ENCODE data around the gene RBM38.
A peak's percentile ranks its signal among the peaks of the same experiment; 100 is the strongest.
"Not testable (repeated sequence)": the region's sequence is repeated elsewhere in the genome, so short reads cannot be mapped to it uniquely, and the experiment has no call there.

RBM38 gene

DNA sequence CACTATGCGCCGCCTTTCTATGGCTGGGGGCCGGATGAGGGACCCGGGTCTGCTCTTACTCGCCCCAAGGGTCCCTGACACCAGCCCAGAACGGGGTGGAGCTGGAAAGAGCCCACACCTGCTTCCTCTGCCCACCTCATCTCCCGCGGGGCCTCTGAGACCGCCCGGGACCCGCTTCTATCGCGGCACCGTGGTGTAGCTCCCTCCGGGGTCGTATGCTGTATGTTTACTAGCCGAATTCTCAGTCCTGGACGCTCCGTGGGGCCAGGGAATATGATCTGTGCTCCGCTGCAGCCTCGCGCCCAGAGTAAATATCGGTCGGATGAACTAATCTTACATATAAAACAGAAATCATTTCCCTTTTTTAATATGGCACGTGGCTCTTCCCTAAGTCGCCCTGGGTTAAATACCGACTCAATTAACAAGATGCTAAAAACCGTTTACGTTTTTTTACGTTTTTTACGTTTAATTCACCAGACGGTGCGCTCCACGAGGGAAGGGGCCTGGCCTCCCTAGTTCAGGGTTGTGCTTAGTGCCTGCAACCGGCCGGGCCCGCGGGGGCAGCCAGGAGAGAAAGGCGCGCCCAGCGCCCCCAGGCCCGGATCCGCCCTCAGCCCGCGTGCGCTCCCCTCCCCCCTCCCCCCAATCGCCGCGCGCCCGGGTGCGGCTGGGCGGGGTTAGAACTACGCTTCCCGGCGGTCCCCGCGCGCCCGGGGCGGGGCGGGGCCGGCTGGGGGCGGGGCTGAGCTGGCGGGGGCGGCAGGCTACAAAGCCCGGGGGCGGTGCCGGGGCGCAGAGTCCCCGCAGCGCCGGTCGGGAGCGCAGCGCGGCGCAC is at the start of gene RBM38:
Gene RBM38 (plus strand): TSS at position 793 of the 835 bp plus-strand sequence. CDS start 186 bp downstream, outside the sequence.
- peak; percentile 68 for FAIRE-seq
- peak; percentile 99 for DNase-seq (ENCODE audit: low spot score)

DNA sequence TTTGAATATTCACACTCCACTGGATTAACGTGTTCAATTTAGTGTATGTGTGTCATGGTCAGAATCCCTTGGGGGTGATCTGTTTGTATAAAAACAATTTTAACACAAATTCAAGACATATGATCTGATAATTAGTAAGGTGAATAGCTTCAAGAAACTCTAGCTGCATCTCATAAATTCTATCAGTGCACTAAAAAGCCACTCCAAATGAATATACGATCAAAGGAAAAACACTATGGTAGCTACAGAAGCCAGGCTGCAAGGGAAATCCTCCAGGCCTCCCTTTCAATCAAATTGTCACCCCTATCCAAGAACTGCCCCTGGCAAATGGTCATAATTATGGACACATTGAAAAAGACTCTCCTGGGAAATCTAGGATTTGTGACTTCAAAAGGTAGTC is 49.5 kb upstream of the RBM38 start:
- DNase-seq (ENCODE audit: low spot score), result no peak
- FAIRE-seq, result no peak

DNA sequence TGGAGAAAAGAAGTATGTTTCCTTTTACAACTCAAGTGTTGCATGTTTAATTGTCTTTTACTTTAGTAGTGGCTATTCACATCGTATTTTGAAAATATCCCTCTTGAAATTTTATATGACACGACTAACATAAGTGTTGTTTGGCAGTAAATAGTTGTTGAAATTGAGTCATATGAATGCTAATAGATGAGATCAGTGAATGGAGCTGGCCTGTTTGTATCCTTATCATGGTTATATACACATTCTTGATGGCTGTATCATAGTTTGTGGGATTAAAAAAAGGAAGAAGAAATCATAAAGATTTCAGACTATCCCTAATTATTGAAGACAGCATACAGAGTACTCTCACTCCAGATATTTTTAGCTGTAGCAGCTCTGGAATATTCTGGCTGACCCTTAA is 48.4 kb upstream of the RBM38 start:
- DNase-seq (ENCODE audit: low spot score), result no peak
- peak; percentile 61 for FAIRE-seq

DNA sequence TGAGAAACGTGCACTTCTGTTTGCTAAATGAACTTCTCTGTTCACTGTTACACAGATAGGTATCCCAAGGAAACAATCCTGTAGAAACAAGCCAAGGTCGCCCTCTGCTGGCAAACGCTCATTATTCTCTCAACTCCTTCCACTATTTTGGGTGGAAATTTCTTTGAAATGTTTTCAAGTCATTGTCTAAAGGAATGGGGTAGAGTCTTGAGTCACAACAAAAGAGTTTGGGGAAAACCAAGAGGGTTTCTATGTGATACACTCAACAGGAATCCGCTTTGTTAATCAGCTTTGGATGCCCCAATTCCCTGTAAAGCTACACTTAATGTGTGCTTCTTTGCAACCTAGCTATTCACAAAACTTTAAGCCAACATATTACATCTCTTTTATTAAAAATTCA is 44.7 kb upstream of the RBM38 start:
- FAIRE-seq (no peak), DNase-seq (ENCODE audit: low spot score) (peak; percentile 73)

DNA sequence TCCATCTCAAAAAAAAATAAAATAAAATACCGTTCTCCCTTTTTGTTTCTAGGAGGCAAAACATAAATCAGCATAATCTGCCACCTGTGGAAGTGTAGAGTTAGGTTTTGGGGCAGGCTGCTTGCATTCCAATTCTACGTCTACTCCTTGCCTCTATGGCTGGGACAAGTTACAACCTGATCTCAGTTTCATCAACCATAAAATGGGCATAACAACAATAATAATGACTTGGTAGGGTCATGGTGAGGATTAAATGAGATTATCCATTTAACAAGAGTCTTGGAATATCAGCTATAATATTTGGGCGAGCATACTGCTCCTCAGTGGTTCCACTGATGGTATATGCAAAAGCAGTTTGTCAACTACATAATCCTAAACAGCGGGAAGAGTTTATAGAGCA is 43.8 kb upstream of the RBM38 start:
- FAIRE-seq, result no peak

DNA sequence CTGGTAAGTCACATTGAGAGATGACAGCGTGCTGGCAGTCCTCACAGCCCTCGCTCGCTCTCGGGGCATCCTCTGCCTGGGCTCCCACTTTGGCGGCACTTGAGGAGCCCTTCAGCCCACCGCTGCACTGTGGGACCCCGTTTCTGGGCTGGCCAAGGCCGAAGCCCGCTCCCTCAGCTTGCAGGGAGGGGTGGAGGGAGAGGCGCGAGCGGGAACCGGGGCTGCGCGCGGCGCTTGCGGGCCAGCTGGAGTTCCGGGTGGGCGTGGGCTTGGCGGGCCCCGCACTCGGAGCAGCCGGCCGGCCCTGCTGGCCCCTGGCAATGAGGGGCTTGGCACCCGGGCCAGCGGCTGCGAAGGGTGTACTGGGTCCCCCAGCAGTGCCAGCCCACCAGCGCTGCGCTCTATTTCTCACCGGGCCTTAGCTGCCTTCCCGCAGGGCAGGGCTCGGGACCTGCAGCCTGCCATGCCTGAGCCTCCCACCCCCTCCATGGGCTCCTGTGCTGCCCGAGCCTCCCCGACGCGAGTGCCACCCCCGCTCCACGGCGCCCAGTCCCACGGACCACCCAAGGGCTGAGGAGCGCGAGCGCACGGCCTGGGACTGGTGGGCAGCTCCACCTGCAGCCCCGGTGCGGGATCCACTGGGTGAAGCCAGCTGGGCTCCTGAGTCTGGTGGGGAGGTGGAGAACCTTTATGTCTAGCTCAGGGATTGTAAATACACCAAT is 42.8 kb upstream of the RBM38 start:
- FAIRE-seq; DNase-seq (ENCODE audit: low spot score): not testable (repeated sequence)

More for the DNA sequence above, 43.8 kb upstream of the RBM38 start:
- DNase-seq (ENCODE audit: low spot score), result no peak

DNA sequence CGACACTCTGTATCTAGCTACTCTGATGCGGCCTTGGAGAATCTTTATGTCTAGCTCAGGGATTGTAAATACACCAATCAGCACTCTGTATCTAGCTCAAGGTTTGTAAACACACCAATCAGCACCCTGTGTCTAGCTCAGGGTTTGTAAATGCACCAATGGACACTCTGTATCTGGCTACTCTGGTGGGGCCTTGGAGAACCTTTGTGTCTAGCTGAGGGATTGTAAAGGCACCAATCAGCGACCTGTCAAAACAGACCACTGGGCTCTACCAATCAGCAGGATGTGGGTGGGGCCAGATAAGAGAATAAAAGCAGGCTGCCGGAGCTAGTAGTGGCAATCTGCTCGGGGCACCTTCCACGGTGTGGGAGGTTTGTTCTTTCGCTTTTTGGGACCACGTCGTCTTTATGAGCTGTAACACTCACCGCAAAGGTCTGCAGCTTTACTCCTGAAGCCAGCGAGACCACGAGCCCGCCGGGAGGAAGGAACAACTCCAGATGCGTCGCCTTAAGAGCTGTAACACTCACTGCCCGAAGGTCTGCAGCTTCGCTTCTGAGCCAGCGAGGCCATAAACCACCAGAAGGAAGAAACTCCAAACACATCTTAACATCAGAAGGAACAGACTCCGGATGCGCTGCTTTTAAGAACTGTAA is 42.1 kb upstream of the RBM38 start:
- FAIRE-seq; DNase-seq (ENCODE audit: low spot score): not testable (repeated sequence)

DNA sequence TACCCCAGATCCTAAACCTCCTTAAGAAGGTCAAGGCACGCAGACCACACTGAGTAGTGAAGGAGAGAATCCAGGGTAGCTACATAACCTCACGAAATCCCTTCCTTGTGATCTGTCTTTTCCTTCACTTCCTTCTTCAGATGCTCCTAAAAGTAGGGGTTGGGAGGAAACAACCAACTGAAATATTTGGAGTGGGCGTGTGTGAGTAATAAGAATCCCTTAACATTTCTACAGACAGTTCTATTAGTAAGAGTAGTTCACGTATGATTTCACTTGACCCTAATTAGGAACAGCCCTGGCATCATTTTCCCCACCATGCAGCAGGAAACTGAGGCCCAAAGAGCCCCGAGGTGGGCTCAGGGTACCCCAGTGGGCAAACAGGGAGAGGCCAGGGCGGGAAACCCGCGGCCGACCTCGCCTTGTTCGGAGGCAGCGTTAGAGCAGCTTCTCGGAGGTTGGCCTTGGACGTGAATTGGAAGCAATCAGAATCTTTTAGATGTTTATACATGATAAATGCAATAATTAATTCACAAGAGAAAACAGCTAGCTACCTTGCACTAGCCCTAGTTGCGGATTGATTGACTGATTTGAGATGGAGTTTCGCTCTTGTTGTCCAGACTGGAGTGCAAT is 41.0 kb upstream of the RBM38 start:
- DNase-seq (ENCODE audit: low spot score), result no peak
- no peak for FAIRE-seq

DNA sequence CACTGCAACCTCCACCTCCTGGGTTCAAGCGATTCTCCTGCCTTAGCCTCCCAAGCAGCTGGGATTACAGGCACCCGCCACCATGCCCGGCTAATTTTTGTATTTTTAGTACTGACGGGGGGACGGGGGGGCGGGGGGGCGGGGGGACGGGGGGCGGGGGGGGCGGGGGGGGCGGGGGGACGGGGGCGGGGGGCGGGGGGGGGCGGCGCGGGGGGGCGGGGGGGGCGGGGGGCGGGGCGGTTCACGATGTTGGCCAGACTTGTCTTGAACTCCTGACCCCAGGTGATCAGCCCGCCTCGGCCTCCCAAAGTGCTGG is 40.5 kb upstream of the RBM38 start:
- not testable (repeated sequence) for DNase-seq (ENCODE audit: low spot score); FAIRE-seq

DNA sequence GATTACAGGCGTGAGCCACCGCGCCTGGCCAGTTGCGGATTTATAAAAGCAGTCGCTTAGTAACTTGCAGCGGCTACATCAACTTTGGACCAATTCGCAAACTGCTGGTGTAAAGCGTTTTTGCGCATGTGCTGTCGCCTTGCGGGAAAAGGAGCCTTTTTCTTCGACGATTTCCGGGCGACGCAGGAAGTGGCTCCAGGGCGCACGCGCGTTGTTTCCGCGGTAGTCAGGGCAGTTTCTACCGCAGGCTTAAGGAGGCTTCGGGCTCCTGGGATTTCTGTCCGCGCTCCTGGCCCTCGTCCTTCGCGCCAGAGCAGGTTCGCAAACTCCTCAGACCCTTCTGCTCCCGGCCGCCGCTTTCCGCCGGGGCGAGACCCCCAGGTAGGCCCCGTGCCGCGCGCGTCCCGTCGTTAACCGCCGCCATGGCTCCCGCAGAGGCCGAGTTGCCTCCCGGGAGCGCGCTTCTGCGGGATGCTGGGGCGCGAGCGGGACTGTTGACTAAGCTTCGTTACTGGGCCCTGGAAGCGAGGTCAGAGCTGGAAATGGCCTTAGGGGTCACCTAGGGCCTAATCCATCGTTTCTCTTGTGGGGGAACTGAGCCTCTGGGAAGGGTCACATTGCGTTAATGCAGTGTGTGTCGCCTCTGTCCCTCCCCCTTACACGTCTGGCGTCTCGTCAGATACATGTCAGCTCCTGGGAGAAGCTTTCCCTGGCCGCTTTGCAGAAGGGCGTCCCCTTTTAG is 40.0 kb upstream of the RBM38 start, which contains the start of gene RAE1:
Gene RAE1 (plus strand): TSS at position 214 of the 742 bp plus-strand sequence. CDS start 2,784 bp downstream, outside the sequence.
- DNase-seq (ENCODE audit: low spot score) (peak; percentile 96), FAIRE-seq (peak; percentile 82)

DNA sequence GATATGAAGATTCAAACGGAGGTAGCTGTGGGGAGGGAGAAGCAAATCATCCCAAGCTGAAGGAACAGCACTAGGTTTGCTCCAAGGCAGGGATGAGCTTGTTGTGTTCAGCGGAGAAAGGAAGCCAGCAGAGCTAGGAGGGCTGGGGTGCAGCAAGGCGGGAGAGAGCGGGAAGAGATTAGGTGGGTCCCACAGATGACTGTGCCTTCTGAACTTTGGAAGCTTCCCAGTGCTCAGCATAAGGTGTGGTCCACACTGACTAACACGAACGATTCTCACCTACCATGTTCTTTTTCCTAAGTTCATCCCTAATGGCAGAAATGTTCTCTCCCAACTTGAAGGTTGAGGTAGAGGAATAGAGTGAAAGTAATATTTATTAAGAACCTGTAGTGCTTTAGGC is 38.9 kb upstream of the RBM38 start:
- no peak for DNase-seq (ENCODE audit: low spot score)
- FAIRE-seq, result no peak

DNA sequence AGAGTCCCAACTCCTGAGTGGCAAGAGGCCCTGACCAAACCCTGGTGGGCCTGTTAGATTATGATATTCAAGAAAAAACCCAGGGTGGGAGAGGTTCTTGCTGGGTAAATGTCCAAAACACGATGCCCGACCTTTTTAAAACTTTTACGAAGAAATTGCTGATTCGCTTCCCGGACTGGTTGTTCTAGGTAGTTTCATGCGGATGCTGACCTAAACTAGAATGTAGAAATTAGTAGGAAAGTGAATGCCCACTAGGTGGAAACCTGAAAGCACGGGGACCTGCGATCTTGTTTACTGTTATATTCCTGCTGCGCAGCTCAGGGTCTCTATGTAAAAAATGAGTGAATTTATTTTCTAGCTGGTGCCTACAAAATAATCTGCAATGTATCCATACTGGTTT is 37.8 kb upstream of the RBM38 start:
- no peak for FAIRE-seq
- no peak for DNase-seq (ENCODE audit: low spot score)

DNA sequence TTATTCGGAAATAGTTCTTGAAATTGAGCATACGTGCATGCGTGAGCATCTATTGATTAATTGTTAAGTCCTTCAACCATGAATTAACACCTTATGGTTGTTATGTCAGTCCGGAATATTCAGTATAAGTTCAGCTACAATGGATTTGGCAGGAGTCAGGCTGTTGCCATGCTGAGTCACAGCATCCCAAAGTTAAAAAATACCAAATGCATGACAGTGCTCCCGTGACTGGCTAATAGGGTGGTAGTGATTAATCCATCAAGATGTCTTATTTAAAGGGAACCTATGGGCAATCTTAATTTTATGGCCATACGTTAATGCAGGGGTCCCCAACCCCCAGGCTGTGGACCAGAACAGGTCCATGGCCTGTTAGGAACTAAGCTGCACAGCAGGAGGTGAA is 29.7 kb upstream of the RBM38 start:
- peak; percentile 84 for FAIRE-seq
- peak; percentile 46 for DNase-seq (ENCODE audit: low spot score)

DNA sequence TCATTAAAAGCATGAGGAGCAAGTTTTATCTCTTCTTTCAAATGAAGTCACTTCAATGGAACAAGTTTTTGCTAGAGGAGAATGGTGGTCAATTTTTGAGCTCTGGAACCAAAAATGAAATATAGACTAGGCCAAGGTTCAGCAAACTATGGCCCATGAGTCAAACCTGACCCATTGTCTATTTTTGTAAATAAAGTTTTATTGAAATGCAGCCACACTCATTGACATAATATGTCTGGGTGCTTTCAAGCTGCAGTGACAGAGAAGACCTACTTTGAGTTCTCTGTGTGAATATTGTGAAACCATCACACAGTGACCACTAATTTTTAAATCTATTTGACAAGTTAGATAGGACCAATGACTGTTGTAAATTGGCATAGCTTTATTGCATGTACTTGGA is 26.7 kb upstream of the RBM38 start:
- DNase-seq (ENCODE audit: low spot score) (no peak), FAIRE-seq (no peak)

DNA sequence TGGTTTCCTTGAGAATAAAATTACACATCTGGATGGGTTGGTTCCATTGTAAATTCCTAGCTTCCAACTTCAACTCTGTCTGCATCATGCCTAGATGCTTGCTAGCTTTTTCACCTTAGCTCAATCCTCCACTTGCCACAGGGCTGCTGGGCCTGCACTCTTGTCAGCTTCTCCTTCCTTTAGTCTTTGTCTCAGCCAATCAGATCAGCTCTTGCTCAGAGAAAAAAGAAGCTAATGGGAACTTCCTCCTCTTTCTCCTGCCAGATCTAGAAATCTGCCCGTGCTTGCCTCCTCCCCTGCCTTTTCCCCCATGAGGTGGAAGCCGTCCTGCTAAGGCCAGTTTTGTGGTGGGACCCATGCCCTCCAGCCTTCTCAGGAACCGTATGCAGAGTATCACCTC is 21.6 kb upstream of the RBM38 start:
- no peak for FAIRE-seq
- DNase-seq (ENCODE audit: low spot score), result no peak

DNA sequence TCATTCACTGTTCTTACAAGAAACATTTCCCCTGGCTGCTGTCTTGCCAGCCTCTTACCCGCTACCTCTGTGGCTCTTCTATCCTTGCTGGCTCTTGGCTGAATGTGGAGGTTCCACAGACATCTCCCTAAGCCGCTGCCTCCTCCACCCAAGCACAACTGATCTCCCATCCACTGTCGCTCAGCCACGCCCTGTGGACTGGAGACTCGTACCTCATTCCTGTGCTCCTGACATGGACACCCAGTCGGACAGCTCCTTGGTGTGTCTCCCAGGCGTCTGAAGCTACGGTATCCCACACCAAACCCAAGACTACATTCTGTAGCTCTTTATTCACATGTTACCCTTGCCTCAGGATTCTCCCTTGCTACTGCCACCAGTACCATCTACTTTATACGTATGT is 20.9 kb upstream of the RBM38 start:
- FAIRE-seq, result no peak
- DNase-seq (ENCODE audit: low spot score), result no peak

DNA sequence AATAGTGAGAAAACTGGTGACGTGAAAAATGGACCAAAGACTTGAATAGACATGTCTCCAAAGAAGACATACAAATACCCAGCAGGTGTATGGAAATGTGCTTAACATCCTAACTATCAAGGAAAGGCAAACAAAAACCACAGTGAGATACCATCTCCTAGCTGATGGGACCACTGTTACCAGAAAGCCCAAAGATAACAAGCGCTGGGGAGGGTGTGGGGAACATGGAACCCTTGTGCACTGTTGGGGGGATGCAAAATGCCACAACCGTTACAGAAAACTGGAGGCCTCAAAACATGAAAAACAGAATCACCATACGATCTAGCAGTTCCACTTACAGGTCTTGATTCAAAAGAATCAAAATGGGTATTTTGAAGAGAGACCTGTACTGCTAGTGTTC is 19.8 kb upstream of the RBM38 start:
- no peak for FAIRE-seq
- no peak for DNase-seq (ENCODE audit: low spot score)

DNA sequence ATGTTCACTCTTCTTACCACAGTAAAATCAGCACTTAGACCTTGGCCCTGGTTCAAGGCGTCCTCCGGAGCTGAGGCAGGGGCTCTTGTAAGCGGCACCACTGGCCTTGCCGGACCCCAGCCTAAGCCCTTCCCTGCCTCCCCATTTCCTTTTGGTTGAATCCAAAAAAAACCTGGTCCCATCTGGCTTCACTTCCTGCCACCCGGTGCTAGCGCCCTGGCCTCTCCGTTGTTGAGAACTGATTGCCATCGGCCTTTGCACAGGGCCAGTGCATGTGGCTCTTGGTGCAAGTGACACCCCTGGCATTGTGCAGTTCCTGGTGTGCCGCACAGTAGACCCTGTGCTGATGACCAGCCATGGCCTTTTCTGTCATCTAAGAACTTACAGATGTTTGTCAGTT is 19.0 kb upstream of the RBM38 start:
- FAIRE-seq (no peak), DNase-seq (ENCODE audit: low spot score) (no peak)

DNA sequence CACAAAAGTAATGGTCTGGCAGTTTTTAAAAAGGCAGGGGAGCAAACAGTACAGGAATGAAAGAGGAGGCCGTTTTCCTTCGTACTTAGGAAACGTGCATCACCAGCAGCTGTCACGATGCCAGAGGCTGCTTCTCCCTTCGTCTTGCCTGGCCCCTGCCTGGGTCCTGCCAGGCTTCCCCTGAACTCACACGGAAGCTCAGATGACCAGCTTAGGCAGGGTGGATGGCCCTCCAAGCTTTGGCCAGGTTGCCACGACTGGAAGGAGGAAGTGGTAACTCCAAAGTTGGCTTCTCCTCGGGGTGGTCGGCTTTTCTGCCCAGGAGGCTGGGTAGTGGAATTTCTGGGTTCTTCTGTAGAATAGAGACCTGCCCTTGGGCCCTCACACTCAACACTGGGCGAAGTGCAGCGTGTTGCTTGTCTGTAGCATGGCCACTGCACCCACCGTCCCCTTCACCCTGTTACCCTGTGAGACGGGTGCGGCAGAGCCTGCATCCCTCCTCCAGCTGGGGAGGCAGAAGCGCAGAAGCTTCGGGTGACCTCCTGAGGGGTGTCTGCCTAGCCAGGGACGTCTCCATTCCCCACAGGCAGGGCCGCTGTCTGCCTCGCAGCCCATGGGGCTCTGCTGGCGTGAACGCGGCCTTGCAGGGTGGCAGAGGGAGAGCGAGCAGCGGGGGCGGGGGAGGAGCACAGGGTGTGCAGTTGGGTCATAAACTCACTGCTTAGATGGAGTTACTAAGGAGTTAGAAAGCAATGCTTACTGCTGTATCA is 18.4 kb upstream of the RBM38 start:
- no peak for FAIRE-seq
- DNase-seq (ENCODE audit: low spot score), result no peak

DNA sequence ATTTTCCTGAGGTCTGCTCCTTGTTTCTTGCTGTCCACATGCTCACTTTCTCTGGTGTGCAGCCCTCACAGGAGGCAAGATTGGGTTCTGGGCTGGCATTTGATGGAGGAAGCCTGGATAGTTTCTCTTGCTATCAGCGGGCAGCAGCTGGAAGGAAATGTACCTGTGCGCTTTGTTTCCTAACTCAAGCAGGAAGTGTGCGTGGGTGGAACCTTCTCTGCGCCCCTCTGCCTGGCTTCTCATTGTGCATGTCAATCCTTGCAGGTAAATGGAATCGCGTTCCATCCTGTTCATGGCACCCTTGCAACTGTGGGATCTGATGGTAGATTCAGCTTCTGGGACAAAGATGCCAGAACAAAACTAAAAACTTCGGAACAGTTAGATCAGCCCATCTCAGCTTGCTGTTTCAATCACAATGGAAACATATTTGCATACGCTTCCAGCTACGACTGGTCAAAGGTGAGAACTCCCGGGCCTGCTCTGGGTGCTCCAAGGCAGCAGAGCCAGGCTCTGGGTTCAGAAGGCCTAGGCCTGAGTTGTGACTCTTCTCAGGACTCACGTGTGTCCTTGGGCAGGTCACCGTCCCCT is 16.8 kb upstream of the RBM38 start:
- no peak for FAIRE-seq
- DNase-seq (ENCODE audit: low spot score), result no peak
